HG03460 (cell line): ENCODE data around the gene ATXN7.

Source experiments
- ATAC-seq: cut with Tn5 transposase; IDR thresholded peaks from one replicate; pipeline ENCODE4 v1.9.1; 2021; ENCODE audit not compliant: unreplicated experiment

Gene ATXN7

GRCh38 chr3:63863150-63864007 is at the start of gene ATXN7, which contains the start of gene THOC7:
Gene ATXN7, plus strand, starts transcription at chr3:63863867. Its CDS starts 48,732 bp downstream, at chr3:63912599.
Gene THOC7, minus strand, starts transcription at chr3:63863805. Its CDS starts 15 bp downstream, at chr3:63863790.
- peak; percentile 68 for ATAC-seq

GRCh38 chr3:63814237-63814636 is 49.4 kb upstream of the ATXN7 start:
- no peak for ATAC-seq

- no peak for ATAC-seq
Measured at GRCh38 chr3:63817225-63817624, 46.4 kb upstream of the ATXN7 start.

GRCh38 chr3:63818282-63819150 is 45.2 kb upstream of the ATXN7 start:
- no peak for ATAC-seq

- ATAC-seq: no peak
Measured at GRCh38 chr3:63819151-63819398, 44.6 kb upstream of the ATXN7 start, which contains the start of gene C3orf49. Gene C3orf49, plus strand, starts transcription at chr3:63819299. Its CDS starts 173 bp downstream, at chr3:63819472.

- ATAC-seq: no peak
Measured at GRCh38 chr3:63824309-63824708, 39.4 kb upstream of the ATXN7 start.

- ATAC-seq: no peak
Measured at GRCh38 chr3:63830526-63830925, 33.1 kb upstream of the ATXN7 start.

- no peak for ATAC-seq
Measured at GRCh38 chr3:63832395-63832794, 31.3 kb upstream of the ATXN7 start.

- ATAC-seq: no peak
Measured at GRCh38 chr3:63841704-63842103, 22.0 kb upstream of the ATXN7 start.

- ATAC-seq: no peak
Measured at GRCh38 chr3:63842127-63842526, 21.5 kb upstream of the ATXN7 start.

- ATAC-seq: no peak
Measured at GRCh38 chr3:63845215-63845614, 18.5 kb upstream of the ATXN7 start.

GRCh38 chr3:63847718-63848450 is 15.8 kb upstream of the ATXN7 start:
- no peak for ATAC-seq

- ATAC-seq: no peak
Measured at GRCh38 chr3:63849175-63849574, 14.5 kb upstream of the ATXN7 start.

- ATAC-seq: no peak
Measured at GRCh38 chr3:63851287-63851686, 12.4 kb upstream of the ATXN7 start.

- no peak for ATAC-seq
Measured at GRCh38 chr3:63853106-63853505, 10.6 kb upstream of the ATXN7 start.

GRCh38 chr3:63855333-63855940 is 8.2 kb upstream of the ATXN7 start:
- ATAC-seq: no peak

- ATAC-seq: no peak
Measured at GRCh38 chr3:63857311-63857710, 6.4 kb upstream of the ATXN7 start.

- no peak for ATAC-seq
Measured at GRCh38 chr3:63860776-63861175, 2.9 kb upstream of the ATXN7 start.

GRCh38 chr3:63861306-63861705 is 2.4 kb upstream of the ATXN7 start:
- no peak for ATAC-seq

GRCh38 chr3:63862804-63863149 is 890 bp upstream of the ATXN7 start:
- ATAC-seq: no peak
